OCI-LY1 (cell line): ENCODE measurements around the gene EDC4.

Source experiments
- EZH2 ChIP-seq: fragments of 200-600 bp; sonication (generic), shearing (Covaris generic); IDR thresholded peaks from 2 replicates; pipeline ENCODE4 v1.8.0; 2017; ENCODE audit warnings: borderline replicate concordance, mixed run types, mild to moderate bottlenecking, antibody characterized with exemption, low read length, moderate library complexity, mixed read lengths
- TF ChIP-seq, protein P1 (sequence below): fragments of 200-600 bp; sonication (generic), shearing (Covaris generic); IDR thresholded peaks from 2 replicates; pipeline ENCODE4 v1.5.1; 2017; ENCODE audit warnings: mild to moderate bottlenecking, antibody characterized with exemption, low read length, moderate library complexity, mixed read lengths

DNA sequence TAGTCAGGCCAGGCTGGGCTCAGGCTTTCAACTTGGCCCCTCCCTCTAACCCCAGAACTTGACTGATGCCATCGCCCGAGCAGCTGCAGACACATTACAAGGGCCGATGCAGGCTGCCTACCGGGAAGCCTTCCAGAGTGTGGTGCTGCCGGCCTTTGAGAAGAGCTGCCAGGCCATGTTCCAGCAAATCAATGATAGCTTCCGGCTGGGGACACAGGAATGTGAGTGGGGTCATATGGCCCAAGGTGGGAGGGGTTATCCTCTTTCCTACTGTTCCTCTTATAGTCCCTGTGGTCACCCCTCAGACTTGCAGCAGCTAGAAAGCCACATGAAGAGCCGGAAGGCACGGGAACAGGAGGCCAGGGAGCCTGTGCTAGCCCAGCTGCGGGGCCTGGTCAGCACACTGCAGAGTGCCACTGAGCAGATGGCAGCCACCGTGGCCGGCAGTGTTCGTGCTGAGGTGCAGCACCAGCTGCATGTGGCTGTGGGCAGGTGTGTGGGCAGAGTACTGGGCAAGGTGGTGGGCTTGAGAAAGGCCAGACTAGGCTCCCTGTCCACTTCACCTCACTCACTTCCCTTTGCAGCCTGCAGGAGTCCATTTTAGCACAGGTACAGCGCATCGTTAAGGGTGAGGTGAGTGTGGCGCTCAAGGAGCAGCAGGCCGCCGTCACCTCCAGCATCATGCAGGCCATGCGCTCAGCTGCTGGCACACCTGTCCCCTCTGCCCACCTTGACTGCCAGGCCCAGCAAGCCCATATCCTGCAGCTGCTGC is 9.7 kb downstream of the EDC4 start:
- TF ChIP-seq, protein P1, sequence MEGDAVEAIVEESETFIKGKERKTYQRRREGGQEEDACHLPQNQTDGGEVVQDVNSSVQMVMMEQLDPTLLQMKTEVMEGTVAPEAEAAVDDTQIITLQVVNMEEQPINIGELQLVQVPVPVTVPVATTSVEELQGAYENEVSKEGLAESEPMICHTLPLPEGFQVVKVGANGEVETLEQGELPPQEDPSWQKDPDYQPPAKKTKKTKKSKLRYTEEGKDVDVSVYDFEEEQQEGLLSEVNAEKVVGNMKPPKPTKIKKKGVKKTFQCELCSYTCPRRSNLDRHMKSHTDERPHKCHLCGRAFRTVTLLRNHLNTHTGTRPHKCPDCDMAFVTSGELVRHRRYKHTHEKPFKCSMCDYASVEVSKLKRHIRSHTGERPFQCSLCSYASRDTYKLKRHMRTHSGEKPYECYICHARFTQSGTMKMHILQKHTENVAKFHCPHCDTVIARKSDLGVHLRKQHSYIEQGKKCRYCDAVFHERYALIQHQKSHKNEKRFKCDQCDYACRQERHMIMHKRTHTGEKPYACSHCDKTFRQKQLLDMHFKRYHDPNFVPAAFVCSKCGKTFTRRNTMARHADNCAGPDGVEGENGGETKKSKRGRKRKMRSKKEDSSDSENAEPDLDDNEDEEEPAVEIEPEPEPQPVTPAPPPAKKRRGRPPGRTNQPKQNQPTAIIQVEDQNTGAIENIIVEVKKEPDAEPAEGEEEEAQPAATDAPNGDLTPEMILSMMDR = no peak
- TF ChIP-seq EZH2 = no peak
